HK-2 (cell line): ENCODE data around the gene QRICH2.
"Not testable (repeated sequence)": the region's sequence is repeated elsewhere in the genome, so short reads cannot be mapped to it uniquely, and the experiment has no call there.

Experiments used
- DNase-seq: peaks from one replicate; pipeline ENCODE4 v3.0.0-alpha.2; 2018; ENCODE audit not compliant: unreplicated experiment

Gene QRICH2

DNA sequence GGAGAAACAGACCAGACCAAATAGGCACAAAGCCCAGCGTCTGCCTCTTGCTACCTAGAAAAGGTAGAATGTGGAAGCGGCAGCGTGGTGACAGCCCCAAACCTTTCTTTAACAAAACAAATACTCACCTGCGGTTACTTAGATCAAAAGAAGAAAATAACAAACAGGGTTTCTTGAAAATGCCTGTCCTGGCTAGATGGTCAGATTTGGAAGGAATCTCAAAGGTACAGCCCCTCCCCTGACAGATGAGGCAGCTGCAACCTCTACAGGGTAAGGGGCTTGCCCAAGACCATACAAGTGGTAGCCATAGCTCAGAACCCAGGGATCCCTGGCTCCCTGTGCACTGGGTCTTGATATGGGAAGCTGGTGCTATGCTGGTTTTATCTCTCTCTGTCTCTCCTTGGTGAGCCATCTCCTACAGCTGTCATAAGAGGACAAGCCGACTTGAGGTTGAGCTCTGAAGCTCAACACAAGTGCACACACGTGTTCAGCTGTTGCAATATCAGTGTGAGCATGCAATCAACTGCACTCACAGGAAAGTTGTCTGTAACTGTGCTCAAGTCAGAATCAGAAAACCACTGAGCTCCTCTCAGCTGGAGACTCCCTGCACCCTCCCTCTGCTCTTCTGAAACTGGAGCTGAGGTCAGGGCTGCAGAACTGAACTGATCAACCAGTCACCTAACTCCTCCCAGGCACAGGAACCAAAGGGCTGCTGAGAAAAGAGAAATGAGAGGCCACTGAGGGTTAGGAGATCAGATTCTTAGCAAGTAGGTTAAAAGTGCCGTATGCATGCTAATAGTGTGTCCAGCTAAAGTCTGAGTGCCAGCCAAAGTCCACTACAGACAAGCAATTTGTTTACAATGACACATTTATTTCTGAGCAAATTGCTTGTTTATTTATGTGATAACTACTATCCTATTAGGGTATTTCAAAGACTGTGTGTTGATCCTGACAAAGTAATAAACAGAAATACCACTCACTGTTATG is 61.7 kb downstream of the QRICH2 start:
- no peak for DNase-seq

DNA sequence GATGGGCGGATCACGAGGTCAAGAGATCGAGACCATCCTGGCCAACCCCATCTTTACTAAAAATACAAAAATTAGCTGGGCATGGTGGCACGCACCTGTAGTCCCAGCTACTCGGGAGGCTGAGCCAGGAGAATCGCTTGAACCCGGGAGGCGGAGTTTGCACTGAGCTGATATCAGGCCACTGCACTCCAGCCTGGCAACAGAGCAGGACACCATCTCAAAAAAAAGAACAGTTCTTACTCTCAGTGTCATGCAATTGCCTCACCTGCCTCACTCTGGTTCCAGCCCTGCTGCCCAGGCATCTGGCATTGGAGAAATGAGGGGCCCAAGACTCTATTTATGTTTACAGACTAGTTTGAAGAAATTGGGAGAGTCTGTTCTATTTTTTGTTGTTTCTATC is 63.4 kb downstream of the QRICH2 start:
- not testable (repeated sequence) for DNase-seq

DNA sequence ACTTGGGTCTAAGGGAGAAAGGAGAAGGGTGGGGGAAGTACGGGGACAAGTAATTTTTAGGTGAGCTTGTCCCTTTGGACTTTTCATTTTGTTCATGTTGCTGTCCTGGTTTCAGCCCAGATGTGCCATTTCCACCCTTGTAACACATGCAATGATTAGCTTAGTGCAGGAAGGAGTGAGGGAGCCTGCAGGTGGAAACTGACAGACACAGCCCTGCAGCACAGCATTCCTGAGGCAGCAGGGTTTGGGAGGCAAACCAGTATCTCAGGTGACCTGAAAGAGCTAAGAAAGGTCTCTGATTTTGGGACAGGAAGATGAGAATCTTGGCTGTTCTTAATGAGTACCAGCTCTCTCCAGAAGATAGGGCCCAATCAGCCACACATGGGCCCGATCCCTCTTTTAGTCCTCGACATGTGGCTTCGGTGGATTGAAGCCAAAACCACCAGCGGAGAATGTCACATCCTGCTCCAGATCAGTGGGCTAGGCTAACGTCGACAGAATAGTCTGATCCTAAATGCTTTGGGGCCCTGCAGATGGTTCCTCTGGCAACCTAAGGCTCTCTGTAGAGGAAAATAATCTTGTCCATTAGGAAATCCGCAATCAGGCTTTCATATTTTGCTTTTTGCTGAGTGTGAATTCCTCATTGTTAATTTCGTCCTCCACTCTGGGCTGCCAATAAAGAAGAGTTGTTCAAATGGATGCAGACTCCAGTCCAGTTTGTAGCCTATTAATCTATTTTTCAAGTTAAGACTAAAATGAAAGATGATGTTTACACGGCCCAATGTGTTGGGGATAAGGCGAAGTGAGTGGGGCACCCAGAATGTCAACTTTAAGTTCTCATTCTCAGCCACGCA is 64.0 kb downstream of the QRICH2 start:
- no peak for DNase-seq

DNA sequence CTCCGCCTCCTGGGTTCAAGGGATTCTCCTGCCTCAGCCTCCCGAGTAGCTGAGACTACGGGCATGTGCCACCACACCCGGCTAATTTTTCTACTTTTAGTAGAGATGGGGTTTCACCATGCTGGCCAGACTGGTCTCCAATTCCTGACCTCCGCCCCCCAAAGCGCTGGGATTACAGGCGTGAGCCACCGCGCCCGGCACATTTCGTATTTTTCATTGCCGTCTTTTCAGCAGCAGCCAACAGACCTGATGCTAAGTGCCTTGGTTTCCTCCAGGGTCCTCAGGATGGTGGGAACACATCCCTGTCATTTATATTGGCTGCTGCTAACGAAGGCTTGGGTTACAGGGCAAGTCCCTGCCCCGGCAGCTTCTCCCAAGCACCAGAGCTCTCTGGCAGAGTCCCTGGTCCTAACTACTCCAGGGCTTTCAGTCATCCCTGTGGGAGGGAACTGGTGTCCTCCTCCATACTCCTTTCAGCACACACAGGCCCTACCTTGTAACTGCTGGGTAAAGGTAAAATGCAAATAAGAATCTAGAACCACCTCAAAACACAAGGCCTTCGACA is 66.3 kb downstream of the QRICH2 start:
- DNase-seq: no peak

DNA sequence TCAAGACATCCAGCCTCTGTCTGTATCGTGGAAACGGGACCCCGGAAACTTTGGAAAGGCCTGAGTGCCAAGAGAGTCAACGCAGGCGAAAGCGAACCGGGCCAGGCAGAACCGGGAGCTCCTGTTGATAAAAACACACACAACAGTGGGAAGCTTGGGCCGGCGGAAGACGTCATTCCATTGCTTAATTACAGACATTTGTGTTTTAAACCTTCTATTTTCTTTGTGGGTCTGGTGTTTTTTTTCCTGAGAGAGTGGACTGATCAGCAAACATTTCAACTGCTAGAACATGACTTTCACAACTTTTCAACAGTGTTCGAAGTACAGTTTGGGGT is 66.9 kb downstream of the QRICH2 start:
- DNase-seq: no peak

DNA sequence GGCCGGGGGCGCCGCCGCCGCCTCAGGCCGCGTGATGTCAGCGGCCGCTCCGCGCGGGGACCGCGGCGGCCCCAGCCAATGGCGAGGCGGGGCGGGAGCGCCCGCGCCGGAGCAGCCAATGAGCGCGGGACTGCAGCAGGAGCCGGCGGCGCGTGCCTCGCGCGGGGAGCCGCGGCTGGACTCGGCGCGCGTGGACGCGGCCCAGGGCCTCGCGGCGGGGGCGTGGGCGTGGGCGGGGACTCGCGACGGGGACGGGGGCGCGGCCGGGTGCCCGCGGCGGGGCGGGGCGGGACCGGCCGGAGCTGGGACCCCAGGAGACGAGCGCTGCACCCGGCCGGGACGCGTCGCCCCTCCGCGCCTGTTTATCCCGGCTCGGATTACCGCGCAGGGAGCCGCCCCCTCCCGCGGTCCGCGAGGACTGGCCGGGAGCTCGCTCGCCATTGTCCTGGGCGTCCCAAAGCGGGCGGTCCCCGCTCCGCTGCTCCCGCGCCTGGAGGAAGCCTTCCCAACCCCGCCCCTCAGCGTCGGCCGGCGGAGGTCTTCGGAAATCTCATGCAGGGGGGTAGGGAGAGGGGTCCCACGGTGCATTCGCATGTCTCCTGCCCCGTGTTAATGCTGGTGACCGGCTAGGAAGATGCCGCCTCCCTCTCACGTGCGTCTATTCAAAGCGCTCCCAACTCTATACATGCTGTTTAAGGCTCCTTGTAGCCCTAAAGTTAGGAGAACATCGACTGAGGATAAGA is 67.4 kb downstream of the QRICH2 start, which contains the start of gene RNF157:
TSS of gene RNF157 (minus strand) at position 33 of the 743 bp plus-strand sequence. CDS start 253 bp downstream, outside the sequence.
- DNase-seq: peak; percentile 57

DNA sequence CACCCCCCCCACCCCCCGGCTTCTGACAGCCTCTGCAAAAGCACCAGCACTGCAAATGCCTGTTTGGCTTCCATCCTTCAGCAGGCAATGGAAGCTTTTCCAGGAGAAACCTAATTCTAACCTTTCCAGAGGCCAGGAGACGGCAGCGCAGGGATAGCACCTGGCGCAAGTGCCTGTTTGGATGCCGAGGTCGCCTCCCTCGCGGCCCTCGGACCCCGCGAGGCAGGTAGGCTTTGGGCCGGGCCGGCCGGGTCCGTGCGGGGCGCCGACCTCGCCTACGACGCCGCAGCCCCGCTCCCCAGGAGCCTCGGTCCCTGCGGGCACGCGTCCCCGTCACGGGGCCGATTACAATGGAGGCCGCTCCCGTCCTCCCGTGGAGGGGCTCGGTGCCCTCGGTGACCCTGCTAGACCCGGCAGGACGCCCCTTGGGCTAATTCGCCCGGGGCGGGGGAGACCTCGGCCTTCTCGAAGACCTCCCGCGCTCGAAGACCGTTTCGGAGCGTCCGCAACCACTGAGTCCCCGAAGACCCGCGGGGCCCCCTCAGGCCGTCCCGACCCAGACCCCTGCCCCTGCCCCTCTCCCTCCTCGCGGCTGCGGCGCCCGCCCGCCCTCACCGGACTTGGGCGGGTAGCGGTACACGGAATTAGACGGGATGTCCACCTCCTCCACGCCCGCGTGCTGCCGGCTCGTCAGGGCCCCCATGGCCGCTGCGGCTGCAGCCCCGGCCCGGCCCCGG is 68.4 kb downstream of the QRICH2 start:
- no peak for DNase-seq

DNA sequence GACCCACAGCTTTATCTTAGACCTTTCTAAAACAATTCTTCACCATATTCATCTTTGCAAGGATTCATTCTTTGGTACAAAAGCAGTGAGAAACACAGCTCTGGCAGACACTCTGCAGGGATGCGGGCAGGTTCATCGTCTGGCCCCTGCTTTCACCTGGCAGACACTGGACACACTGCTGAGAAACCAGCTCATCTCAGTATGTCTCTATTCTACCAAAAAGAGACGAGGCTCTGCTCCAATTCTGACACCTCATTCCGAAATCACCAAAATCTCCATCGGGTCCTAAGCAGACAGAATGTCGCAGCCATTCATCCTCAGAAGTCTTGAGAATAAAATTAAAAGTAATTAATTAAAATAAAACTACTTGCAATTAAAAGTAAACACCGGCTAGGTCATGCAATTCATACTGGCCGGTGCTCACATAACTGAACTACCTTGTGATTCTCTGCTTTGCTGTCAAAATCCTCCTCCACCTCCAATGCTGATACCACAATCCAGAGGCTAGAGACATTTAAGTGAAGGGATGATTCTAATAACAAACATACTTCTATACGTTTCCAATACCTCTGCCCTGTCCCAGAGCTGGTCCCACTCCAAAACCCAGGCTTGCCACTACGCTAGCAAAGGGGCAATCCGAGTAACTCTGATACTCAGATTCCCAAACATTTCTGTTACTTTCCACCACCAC is 69.1 kb downstream of the QRICH2 start:
- no peak for DNase-seq

DNA sequence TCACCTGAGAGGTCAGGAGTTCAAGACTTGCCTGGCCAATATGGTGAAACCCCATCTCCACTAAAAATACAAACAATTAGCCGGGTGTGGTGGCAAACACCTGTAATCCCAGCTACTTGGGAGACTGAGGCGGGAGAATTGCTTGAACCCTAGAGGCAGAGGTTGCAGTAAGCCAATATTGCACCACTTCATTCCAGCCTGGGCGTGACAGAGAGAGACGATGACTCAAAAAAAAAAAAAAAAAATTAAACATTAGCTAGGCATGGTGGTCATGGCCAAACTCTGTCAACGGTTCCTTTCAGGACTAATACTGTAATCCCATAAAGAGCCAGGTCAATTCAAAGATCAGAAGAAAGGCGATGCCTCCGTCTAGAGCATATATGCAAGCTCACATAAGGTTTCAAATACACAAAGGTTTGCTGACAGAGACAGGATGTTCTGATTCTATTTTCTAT is 70.2 kb downstream of the QRICH2 start:
- no peak for DNase-seq

DNA sequence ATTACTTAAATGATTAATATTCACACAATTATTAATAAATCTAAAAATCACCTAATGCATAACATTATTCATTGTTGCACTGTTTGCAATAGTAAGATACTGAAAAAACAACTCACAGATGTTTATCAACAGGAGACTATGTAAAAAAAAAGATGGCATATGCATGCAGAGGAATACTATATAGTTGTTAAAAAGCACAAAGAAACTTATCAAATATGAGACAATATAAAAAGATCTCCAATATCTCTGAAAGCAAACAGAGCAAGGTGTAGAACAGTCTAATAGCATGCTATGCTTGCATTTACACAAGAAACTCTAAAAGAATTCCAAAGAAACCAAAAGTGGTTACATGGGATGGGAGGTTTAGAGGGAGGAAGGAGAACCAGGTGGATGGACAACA is 71.5 kb downstream of the QRICH2 start:
- DNase-seq: no peak

DNA sequence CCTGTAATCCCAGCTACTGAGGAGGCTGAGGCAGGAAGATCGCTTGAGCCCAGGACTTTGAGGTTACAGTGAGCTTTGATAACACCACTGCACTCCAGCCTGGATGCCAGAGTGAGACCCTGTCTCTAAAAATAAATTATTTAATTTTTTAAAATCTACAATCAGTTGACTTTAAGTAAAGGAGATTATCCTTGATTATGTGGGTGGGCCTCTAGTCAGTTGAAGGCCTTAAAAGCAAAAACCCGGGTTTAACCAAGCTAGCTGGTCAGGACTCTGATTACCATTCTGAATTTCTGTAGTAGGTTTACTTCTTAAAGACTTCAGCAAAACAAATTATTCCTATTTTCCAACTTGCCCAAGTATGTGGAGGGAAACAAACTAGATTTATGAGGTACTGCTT is 72.2 kb downstream of the QRICH2 start:
- no peak for DNase-seq

DNA sequence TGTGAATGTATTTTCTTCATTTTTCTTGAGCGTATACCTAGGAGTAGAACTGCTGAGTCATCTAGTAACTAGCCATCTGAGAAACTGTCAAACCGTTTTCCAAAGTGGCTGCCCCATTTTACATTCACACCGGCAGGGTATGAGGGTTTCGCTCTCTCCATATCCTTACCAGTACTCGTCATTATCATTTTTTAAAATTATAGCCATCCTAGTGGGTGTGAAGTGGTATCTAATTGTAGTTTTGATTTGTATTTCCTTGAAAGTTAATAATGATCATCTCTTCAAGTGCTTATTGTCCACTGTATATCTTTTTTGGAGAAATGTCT is 73.8 kb downstream of the QRICH2 start:
- no peak for DNase-seq

DNA sequence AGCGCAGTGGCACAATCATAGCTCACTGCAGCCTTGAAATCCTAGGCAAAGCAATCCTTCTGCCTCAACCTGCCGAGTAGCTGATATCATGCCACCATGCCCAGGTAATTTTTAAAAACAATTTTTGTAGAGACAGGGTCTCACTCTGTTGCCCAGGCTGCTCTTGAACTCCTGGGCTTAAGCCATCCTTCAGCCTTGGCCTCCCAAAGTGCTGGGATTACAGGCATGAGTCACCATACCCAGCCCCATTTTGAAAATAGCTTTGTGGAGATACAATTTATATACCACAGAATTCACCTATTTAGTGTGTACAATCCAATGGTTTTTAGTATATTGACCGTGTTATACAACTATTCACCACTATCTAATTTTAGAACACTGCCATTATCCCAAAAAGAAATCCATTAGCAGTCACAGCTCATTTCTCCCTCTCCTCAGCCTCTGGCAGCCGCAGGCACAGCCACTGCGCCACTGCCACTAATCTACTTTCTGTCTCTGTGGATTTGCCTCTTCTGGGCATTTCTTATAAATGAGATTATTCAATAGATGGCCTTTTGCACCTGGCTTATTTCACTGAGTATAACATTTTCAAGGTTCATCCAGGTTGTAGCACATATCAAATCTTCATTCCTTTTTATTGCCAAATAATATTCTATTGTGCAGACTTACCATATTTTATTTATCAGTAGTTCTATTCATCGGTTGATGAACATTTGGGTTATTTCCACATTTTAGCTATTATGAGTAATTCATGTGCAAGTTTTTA is 74.3 kb downstream of the QRICH2 start:
- no peak for DNase-seq

DNA sequence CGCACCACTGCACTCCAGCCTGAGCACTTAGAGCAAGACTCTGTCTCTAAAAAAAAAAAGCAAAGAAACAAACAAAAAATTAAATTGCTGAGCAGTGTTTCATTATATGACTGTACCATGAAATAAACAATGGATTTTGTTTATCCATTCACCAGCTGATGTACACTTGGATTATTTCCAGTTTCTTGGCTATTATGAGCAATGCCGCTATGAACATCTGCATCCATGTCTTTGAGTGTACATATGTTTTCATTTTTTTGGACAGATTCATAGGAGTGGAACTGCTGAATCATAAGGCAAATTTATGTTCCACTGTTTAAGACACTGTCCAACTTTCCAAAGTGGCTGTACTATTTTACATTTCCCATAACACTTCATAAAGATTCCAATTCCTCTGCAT is 75.7 kb downstream of the QRICH2 start:
- DNase-seq: no peak

DNA sequence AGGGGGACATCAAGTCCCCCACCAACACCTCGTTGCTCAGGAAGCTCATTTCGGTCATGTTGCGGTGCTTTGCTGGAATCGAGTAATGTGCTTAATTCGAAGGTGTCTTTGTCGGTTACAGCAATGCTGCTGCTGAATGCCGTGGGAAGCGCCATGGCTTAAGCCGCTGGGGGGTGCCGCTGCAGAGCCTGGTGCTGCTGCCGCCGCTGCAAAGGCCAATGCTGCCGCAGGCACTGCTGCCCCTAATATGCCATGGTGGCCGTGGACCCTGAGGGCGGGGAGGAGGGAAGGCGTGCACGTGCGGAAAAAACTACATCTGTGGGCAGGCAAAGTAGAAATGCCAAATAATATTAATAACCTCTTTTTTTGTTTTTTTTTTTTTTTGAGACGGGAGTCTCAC is 81.3 kb downstream of the QRICH2 start:
- not testable (repeated sequence) for DNase-seq

DNA sequence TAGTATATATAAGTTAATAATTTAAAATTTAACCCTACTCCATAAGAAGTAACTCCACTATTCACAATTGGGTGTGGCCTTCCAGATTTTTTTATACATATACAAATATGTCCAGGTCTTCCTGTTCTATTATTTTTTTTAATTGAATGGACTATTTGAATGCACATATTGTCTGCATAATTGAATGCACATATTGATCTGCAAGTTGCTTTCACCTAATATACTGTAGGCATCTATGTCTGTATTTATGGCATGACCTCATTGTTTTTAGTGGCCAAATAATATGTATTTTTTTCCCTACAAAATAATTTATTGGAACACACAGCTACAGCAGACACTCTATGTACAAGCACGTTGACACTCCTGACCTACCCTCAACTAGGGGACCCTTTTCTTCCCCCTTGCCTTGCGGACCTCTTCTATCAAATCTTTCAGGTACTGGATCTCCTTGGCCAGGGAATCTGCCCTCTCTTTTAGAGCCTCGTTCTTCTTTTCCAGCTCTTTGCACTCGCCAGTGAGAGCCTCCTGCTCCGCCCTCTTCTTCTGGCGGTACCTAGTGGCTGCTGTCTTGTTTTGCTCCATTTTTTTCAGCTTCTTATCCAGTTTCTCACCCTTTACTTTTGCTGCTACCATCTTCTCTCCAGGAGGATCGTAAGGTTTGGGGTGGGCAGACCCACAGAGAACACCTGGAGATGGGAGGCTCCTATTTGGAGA is 82.5 kb downstream of the QRICH2 start:
- not testable (repeated sequence) for DNase-seq
